ENCODE measurements around the gene KCTD7. TPM values are rescaled to one million over a fixed set of nuclear protein-coding genes. Genes with fewer than 3 reads are reported as not detected.
A peak's percentile ranks its signal among the peaks of the same experiment; 100 is the strongest.

The KCTD7 gene
- total and polyA plus RNA-seq, 2 of the 13 experiments (the other 11 are each of a cell fraction or from before 2014, with no cell fraction given): 7.3 to 13.5 TPM

DNA sequence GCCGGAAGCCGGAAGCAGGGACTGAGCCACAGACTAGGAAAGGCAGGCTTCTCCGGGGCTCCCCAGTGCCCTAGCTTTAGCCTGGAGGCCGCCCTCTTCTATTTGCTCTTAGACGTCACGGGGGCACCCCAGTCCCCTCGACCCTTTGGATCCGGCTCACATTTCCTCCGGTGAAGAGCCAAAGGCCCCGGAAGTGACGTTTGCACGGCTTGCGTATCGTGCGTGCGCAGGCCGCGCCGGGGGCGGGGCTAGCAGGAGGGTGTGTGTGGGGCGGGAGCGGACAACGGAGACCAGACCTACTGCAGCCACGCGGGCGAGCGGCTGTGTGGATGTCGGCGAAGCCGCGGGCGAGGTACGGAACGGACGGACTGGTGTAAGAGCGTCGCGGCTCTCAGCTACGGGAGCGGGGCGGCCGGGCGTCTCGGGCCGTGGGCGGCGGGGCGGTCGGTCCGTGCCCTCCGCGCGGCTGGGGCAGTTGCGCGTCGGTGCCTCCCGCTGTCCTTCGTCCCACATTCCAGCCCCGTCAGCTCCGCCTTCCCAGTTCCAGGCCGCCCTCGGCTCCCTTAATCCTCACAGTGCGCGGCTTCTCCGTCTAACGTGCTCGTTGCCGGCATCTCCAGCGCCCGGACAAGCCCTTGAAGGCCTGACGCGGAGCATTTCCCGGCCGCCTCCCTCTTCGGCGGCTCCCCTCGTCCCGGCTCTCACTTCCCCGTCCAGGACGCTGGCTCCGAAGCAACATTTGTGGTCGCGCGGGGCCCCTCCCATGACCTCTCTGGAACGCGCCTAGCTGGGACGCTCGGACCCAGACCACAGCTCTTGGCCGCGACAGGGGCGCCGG lies 25.8 kb downstream of the KCTD7 start (continued):
- TF ChIP-seq HDAC2 (CRISPR knock-in tag; IDR thresholded peaks at IDR 0.05) (peak; percentile 87), EZH2 (conservative IDR thresholded peaks at IDR 0.05; ENCODE audit: low read depth, low read length) (no peak), KLF15 (CRISPR knock-in tag; IDR thresholded peaks at IDR 0.05; ENCODE audit: borderline replicate concordance) (no peak; the same call in 1 of the 2 replicates), SNRNP70 (IDR thresholded peaks at IDR 0.05; ENCODE audit: low read depth, low read length) (no peak), ZNF652 (CRISPR knock-in tag; IDR thresholded peaks at IDR 0.05; ENCODE audit: borderline replicate concordance, low read depth) (peak; percentile 33; the same call in 1 of the 2 replicates), ZNF556 (CRISPR knock-in tag; IDR thresholded peaks at IDR 0.05; ENCODE audit: borderline replicate concordance) (peak; percentile 92), ASH2L (IDR thresholded peaks at IDR 0.05; ENCODE audit: insufficient read length, low read depth, low read length) (peak; percentile 86), YEATS2 (CRISPR knock-in tag; IDR thresholded peaks at IDR 0.05; ENCODE audit: borderline replicate concordance) (peak; percentile 96), NCOR1 (IDR thresholded peaks at IDR 0.05; ENCODE audit: borderline replicate concordance, low read length) (no peak), KLF9 (CRISPR knock-in tag; IDR thresholded peaks at IDR 0.05; ENCODE audit: low read depth) (no peak), KDM1A (CRISPR knock-in tag; IDR thresholded peaks at IDR 0.05) (no peak), ZNF335 (CRISPR knock-in tag; IDR thresholded peaks at IDR 0.05) (peak; percentile 84; the same call in 1 of the 2 replicates), RNF2 (conservative IDR thresholded peaks at IDR 0.05; ENCODE audit: low read depth) (peak; percentile 93; the same call in 1 of the 2 replicates), NAIF1 (CRISPR knock-in tag; IDR thresholded peaks at IDR 0.05; ENCODE audit: borderline replicate concordance) (peak; percentile 91), MIER2 (CRISPR knock-in tag; IDR thresholded peaks at IDR 0.05) (0 out of 2 replicates have a peak, but pooled peaks have one; percentile 52), REXO4 (CRISPR knock-in tag; IDR thresholded peaks at IDR 0.05; ENCODE audit: borderline replicate concordance) (0 out of 2 replicates have a peak, but pooled peaks have one; percentile 14), ZKSCAN1 (IDR thresholded peaks at IDR 0.05; ENCODE audit: low read length) (no peak), TCF7L2 (IDR thresholded peaks at IDR 0.05; ENCODE audit: low read depth, low read length) (no peak)
- TF ChIP-seq, protein P1, sequence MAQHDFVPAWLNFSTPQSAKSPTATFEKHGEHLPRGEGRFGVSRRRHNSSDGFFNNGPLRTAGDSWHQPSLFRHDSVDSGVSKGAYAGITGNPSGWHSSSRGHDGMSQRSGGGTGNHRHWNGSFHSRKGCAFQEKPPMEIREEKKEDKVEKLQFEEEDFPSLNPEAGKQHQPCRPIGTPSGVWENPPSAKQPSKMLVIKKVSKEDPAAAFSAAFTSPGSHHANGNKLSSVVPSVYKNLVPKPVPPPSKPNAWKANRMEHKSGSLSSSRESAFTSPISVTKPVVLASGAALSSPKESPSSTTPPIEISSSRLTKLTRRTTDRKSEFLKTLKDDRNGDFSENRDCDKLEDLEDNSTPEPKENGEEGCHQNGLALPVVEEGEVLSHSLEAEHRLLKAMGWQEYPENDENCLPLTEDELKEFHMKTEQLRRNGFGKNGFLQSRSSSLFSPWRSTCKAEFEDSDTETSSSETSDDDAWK (CRISPR knock-in tag; IDR thresholded peaks at IDR 0.05): no peak
- TF ChIP-seq, protein P2, sequence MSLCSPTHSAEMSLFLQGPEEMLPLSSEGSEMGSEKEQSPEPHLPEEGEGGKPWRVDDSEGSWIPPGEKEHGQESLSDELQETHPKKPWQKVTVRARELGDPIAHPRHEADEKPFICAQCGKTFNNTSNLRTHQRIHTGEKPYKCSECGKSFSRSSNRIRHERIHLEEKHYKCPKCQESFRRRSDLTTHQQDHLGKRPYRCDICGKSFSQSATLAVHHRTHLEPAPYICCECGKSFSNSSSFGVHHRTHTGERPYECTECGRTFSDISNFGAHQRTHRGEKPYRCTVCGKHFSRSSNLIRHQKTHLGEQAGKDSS (CRISPR knock-in tag; IDR thresholded peaks at IDR 0.05; ENCODE audit: borderline replicate concordance, low read depth): peak; percentile 78
- TF ChIP-seq, protein P3, sequence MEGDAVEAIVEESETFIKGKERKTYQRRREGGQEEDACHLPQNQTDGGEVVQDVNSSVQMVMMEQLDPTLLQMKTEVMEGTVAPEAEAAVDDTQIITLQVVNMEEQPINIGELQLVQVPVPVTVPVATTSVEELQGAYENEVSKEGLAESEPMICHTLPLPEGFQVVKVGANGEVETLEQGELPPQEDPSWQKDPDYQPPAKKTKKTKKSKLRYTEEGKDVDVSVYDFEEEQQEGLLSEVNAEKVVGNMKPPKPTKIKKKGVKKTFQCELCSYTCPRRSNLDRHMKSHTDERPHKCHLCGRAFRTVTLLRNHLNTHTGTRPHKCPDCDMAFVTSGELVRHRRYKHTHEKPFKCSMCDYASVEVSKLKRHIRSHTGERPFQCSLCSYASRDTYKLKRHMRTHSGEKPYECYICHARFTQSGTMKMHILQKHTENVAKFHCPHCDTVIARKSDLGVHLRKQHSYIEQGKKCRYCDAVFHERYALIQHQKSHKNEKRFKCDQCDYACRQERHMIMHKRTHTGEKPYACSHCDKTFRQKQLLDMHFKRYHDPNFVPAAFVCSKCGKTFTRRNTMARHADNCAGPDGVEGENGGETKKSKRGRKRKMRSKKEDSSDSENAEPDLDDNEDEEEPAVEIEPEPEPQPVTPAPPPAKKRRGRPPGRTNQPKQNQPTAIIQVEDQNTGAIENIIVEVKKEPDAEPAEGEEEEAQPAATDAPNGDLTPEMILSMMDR (CRISPR knock-in tag; IDR thresholded peaks at IDR 0.05): no peak; the same call in 1 of the 2 replicates
- TF ChIP-seq, protein P4, sequence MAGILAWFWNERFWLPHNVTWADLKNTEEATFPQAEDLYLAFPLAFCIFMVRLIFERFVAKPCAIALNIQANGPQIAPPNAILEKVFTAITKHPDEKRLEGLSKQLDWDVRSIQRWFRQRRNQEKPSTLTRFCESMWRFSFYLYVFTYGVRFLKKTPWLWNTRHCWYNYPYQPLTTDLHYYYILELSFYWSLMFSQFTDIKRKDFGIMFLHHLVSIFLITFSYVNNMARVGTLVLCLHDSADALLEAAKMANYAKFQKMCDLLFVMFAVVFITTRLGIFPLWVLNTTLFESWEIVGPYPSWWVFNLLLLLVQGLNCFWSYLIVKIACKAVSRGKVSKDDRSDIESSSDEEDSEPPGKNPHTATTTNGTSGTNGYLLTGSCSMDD (CRISPR knock-in tag; IDR thresholded peaks at IDR 0.05): 0 out of 2 replicates have a peak, but pooled peaks have one; percentile 76
- TF ChIP-seq, protein P5, sequence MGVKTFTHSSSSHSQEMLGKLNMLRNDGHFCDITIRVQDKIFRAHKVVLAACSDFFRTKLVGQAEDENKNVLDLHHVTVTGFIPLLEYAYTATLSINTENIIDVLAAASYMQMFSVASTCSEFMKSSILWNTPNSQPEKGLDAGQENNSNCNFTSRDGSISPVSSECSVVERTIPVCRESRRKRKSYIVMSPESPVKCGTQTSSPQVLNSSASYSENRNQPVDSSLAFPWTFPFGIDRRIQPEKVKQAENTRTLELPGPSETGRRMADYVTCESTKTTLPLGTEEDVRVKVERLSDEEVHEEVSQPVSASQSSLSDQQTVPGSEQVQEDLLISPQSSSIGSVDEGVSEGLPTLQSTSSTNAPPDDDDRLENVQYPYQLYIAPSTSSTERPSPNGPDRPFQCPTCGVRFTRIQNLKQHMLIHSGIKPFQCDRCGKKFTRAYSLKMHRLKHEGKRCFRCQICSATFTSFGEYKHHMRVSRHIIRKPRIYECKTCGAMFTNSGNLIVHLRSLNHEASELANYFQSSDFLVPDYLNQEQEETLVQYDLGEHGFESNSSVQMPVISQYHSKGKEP (CRISPR knock-in tag; IDR thresholded peaks at IDR 0.05): no peak

Data from HepG2 (cell line).